Gastrocnemius medialis (tissue), 4 donors: ENCODE measurements around the gene PPP1R9B.
A peak's percentile ranks its signal among the peaks of the same experiment; 100 is the strongest.

ENCODE experiments used
- CTCF ChIP-seq, 5 experiments: fragments of 450-650 bp in 3 of 5; fragments of 200-600 bp in 2 of 5; sonication (generic) in 2 of 5; IDR thresholded peaks in 4 of 5; conservative IDR thresholded peaks in 1 of 5; 1 replicate in 4 of 5; 2 replicates in 1 of 5; pipeline ENCODE4 v1.5.1; 2016 to 2019; ENCODE audit warnings: antibody characterized with exemption in 5 of 5, mild to moderate bottlenecking in 3 of 5, moderate library complexity in 3 of 5
- POLR2A ChIP-seq, 2 donors: fragments of 450-650 bp; IDR thresholded peaks; one replicate each; pipeline ENCODE4 v1.6.1; 2017; ENCODE audit warnings: antibody characterized with exemption in 2 of 2, mild to moderate bottlenecking in 2 of 2, moderate library complexity in 2 of 2

GRCh38 chr17:50170662-50171370 lies 20.3 kb upstream of the PPP1R9B start:
- TF ChIP-seq CTCF (IDR thresholded peaks at IDR 0.05 in 4 of 5, conservative IDR thresholded peaks at IDR 0.05 in 1 of 5) (no peak), POLR2A (IDR thresholded peaks at IDR 0.05) (peak; percentile 23 to 42)
